ENCODE data around the gene FXYD2.

The FXYD2 gene

DNA sequence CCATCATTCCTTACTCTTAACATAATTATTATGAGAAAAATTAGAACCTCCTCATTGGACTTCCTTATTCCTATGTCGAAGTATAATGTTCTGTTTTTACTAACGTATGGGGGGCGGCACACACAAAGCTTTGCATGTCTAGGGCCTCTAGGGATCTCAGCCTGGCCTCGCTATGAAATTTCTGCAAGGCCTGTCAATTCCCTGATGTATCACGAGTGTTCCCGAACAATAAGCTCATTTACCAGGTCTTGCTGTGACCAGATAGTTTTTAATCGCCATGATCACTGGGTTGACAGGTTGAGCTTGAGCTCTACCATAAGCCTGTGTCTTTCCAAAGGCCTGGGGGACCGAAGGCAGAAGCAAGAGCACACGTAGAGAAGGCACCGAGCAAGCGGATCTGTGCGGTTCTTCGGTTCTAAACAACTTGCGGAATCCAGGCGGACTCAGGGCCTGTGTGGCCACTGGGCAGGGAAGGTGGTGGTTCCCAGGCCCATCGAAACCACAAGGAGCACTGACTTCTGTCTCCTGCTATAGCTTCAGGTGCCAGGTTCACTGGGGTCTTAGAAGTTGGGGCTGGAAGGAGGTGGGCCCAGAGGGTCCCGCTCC lies 10.4 kb upstream of the FXYD2 start:
- DNase-seq: no peak

DNA sequence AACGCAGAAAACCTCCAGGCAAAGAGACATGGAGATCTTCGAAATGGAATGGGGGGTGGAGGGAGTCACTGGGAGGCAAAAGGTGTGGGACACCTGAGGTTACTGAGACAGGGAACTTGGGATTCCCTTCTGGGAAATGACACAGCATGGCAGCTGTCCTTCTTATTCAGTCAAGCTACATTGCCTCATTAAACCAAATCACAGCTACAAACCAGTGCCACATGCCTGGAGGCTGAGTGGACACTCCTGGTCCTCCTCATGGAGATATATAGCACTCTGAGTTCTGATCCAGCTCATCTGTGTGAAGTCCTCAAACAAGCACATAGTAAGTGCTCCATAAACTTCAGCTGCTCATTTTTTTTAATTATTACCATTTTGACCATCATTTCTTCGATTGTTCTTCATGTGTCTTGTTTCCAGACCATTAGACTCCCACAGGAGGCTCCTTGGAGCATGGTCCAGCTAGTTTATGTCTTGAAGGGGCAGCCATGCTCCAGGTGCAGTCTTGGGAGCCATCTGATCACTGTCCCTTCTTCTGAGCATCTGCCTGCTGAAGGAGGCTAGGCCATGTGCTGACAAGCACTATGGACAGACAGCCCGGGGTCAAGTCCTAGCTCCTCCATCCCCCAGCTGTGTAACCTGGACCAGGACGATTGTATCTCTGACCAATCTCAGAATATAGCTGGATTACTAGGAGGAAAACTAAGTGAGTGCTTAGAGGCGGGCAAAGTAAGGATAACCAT lies 9.7 kb upstream of the FXYD2 start:
- no peak for DNase-seq

DNA sequence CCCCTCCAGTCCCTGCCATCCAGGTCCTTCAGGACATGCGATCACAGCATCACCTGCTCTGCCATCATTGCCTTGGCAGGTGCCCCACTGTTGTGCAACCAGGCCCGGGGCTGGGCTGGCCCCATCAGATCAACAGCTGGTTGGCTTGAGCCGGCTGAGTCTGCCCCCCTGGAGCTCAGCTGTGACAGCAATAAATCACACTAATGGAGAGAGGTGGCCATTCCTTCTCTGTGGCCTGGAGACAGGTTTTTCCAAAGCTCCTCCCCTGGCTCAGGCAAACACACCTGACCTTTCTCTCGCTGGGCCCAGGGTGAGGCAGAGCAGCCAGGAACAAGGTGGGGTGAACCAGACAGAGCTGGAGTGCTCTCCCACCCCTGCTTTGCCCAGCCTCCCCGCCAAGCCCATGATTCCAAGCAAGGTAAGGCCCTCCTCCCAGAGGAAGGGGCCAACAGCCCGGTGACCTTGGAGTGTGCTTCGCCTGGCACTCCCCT lies 8.9 kb upstream of the FXYD2 start:
- no peak for DNase-seq

DNA sequence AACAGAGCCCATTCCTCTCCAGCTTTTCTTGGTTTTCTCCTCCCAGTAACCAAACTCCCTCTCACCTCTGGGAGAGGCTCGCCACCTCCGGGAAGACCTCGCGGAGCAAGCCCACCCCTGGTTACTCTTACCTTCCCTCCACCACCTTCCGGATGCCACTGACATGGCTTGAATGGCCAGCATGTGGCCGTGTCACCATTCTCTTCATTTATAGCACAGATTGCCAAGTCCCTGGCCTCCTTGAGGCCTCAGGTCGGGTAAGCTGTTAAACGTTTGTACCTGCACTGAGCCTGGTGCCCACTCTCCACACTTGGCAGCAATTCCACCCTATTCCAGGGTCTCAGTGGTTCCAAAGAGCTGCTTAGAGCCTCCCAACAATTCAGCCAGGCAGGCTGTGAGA lies 8.0 kb upstream of the FXYD2 start:
- no peak for DNase-seq

DNA sequence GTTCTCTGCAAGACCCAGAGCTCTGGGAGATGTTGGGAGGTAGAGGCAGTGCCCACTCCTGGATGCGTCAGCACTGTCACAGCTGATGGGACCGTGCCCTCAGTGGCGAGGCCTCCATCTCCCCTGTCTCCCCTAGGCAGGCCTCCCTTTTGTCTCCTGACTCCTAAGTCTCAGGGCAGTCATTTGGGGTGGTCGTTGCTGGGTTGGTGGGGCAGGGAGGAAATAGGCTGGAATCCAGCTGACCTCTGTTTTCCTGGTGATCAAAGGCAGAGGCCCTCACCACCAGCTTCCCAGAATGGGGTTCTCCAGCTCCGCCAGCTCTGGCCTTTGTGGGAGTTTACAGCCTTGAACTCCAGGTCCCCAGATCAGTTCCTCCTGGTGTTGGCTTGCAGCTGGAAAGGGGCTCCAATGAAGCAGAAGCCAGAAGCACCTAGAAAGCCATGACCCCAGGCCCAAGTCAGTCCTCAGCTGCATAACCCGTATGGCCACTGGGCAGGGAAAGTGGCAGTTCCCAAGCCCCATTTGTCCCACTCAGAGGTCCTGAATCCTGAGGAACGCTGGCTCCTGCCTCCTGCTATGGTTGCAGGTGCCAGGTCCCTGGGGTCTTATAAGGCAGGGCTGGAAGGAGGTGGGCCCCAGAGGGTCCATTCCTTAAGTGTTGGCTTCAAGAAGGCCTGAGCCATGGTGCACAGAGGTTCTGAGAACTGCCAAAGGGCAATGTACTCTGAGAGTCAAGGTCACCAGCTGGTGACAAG lies 7.3 kb upstream of the FXYD2 start:
- DNase-seq: no peak

DNA sequence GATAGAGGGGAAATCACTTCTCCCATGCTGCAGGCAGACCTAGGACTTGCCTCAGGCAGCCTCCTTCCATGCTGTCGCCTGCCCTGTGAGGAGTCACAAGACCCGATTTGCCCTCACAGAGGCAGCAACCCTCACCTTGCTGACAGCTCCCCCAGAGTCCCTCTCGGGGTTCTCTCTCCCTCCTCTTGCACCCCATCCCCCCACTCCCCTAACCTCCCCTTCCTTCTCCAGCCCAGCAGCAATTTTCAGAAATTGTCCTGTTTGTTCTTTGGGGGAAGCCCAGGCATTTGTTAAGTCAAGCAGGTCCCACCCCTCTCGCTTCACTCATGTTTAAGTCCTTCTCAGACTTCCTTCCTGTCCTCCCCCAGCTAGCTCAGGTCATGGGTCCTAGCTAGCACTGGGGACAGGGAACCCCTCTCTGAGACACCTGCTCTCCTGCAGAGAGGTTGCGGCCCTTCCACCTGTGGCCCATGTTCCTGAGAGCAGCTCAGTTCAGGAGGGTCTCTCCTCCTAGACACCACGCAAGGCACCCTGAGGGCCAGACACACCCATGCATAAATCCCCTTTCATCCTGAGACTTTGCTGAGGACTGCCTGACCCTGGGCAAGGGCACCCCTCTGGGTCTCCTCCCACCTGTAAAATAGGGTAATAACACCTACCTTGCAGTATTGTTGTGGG lies 6.3 kb upstream of the FXYD2 start:
- DNase-seq: no peak

DNA sequence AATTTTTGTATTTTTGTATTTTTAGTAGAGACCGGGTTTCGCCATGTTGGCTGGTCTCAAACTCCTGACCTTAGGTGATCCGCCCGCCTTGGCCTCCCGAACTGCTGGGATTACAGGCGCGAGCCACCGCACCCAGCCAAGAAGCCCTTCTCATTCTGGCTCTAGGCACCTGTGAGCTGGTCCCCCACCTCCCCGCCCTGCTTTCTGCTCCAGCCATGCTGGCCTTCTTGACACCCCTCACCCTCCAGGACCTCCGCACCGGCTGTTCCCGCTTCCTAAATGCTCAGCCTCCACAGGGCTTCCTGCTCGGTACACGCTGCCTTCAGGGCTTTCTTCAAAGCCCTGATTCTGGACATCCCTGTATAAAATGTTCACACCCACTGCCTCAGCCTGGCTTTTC lies 5.5 kb upstream of the FXYD2 start:
- DNase-seq: no peak

DNA sequence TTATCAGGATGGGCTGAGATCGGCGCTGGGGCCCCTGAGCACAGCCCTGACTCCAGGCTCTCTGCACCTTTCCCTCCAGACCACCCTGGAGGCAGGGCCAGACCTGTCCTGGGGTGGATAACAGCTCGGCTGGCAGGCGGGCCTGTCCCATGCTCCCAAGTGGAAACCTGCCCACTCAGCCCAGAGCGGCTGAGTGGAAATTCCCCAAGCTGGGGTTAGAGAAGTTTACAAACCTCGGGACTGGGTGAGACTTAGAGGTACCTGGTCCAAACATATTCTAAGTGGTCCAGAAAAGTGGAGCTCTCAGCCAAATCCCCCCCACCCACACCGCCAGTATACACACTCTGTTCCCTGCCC lies 4.8 kb upstream of the FXYD2 start:
- DNase-seq: no peak

DNA sequence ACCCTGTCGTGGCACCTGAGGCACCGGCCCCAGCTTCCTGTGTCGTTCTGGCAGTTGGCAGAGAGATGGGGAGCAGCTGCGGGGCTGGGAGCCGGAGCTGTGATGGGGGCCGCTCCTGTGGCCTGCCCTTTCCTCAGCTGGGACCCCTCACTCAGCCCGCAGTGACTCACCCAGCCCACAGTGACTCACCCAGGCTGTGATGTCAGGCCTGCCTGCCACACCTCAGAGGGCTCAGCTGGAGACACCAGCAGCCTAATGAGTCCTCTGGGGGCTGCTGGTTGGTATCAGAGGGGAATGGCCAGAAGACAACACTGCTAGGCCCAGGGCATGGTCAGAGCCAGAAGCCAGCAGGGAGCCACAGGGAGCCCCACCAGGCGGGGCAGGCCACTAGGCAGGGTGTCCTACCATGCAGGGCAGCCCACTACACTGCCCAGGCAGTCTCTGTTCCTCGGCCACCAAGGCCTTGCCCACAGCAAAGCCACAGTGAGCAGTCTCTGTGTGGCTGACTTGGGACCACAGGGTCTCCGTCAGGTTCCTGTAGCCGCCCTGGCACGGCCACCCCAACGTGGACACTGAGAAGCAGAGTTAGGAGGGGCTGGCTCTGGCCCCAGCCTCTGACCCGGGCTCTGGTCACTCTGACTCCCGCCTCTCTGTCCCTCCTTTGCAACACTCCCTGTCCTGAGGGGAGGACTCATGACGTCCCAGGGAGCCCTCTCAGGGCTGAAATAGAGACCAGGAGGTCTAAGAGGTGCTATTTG lies 4.2 kb upstream of the FXYD2 start:
- peak; percentile 34 for DNase-seq

DNA sequence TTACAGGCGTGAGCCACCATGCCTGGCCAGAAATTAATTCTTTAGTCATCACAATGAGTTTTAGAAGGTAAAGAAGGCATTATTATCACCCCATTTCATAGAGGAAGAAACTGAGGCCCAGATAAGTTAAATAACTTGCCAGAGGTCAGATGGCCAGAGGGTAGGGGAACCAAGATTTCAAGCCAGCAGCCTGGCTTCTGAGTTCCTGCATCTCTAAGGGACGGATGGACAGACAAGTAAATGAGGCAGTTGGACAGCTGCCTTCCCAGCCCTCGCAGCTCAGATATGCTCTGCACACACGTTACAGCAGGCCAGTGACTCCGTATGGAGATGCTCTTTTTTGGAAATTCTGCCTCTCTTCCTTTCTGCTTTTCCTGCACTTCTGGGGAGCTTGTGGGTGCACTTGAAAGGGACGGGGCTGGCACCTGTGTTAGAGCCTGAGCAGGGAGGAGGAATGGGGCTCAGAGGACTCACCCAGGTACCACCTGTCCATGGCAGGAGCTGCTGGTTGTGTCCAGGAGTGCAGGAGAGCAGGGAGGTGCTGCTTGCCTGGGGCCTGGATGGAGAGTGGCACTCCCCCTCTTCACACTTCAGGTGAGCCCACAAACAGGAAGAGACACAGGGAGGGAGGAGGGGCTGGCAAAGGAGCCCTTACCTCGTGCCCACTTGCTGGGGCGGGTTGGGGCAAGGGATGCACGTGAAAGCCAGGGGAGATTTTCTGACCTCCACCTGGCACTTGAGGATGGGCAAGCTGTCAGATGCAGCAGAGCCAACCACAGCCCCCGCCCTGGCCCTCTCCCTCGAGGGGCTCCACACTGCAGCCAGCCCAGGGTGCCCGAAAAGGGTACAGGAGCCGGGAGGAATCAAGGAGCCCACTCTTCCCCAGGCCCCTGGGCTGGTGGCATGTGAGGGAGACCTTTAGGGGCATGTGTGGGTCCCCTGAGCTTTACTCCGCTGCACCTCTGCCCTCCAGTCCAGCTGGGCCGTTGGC lies 3.3 kb upstream of the FXYD2 start:
- DNase-seq: no peak

DNA sequence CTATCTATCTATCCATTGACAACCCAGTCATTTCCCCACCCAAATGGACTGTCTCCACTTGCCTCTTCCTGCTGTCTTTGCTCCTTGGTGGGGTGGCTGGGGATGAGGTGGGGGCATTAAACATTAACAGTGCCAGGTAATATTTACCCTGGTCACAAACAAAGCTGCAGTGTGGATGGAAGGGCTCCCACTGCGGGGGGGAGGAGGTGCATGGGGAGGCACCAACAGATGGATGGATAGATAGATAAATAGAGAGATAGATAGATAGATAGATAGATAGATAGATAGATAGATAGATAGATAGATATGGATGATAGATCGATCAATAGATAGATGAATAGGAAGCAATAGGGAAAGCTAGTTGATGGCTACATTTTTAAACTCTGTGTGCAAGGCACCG lies 2.3 kb upstream of the FXYD2 start:
- no peak for DNase-seq

DNA sequence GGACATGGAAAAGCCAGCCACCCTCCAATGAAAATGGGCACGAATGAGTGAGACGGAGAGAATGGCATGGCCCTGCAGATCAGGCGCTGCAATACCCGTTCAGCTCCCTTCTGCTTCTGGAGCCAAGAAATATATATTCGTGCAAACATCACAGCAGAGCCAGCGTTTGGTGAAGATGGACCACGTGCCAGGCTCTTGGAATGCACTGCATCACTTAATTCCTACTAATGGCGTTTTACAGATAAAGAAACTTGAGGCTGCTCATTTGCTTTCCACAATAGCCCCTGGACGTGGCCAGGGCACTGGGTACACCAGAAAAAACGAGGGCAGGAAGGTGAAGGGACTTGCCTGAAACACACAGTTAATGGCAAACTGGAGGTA lies 1.6 kb upstream of the FXYD2 start:
- DNase-seq: no peak

DNA sequence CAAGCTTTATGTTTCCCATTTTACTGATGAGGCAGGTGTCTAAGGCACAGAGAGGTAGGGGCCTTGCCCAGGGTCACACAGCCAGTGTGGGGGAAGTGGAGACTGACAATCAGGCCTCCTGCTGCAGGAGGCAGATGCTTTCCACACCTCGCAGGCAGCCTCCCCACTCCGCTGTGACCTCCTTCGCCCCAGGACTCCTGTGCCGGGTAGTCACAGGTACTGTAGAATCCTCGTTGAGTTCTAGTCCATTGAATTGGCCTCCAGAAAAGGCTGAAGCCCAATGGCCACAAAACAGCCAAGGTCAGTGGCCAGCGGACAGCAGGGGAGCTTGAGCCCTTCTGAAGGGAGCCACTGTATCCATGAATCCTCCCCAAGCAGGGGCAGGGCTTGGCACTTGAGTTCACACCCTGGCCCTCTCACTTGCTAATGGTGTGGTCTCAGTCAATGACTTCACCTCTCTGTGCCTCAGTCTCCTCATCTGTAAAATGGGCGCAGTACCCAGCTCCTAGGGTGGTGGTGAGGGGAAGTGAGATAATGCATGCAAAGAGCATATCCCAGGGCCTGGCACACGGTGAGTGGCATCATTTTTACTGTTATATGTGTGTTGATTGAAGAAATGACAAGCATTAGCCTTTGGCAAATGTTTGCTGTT lies 1.1 kb upstream of the FXYD2 start:
- no peak for DNase-seq

DNA sequence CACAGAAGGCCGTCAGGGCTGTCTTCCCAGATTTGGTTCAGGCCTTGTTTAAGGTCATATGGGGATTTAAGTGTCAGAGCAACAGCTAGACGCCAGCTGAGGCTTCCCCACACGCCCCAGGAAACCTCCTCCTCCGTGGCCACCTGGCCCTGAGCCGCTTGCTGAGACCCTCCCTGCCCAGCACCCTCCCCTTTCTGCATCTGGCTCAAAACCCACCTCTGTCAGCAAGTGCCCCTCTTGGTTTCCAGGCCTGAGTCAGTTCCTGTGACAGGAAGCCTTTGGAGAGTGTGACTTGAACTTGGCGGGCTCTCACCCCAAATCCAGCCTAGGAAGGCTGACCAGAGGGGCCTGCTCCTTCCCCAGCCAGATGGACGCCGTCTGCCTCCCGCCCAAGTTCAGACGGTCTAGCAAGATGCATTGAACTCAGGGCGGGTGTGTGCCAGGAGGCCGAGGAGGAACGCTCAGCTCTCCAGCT lies 561 bp downstream of the FXYD2 start:
- DNase-seq: peak; percentile 65

DNA sequence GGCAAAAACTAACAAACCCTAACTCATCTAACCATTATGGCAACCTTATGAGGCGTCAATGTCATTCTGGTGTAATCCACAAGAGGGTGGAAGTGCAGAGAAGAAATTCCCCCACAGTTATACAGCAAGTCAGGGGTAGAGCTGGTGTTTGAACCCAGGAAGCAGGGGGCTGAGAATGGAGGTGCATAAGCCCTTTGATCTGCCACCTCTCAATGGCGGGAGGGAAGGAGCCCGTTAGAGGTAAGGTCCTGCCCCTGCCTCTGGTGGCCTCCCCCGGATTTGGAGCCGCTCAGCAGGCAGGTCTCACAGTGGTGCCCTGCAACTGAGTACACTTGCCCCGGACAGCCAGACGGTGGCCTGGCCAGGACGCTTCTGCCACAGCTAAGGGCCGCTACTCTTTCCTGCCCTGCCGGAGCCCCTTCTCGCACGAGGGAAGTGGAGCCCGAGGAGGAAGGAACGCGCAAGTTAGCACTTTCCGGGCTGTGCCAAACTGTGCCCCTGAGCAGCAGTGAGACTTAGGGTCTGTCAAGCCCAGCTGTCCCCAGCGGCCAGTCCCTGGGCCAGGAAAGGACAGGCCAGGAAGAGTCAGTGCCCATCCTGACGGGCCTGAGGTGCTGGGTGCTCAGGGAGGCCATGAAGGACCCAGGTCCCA lies 1.1 kb downstream of the FXYD2 start:
- DNase-seq: peak; percentile 44

DNA sequence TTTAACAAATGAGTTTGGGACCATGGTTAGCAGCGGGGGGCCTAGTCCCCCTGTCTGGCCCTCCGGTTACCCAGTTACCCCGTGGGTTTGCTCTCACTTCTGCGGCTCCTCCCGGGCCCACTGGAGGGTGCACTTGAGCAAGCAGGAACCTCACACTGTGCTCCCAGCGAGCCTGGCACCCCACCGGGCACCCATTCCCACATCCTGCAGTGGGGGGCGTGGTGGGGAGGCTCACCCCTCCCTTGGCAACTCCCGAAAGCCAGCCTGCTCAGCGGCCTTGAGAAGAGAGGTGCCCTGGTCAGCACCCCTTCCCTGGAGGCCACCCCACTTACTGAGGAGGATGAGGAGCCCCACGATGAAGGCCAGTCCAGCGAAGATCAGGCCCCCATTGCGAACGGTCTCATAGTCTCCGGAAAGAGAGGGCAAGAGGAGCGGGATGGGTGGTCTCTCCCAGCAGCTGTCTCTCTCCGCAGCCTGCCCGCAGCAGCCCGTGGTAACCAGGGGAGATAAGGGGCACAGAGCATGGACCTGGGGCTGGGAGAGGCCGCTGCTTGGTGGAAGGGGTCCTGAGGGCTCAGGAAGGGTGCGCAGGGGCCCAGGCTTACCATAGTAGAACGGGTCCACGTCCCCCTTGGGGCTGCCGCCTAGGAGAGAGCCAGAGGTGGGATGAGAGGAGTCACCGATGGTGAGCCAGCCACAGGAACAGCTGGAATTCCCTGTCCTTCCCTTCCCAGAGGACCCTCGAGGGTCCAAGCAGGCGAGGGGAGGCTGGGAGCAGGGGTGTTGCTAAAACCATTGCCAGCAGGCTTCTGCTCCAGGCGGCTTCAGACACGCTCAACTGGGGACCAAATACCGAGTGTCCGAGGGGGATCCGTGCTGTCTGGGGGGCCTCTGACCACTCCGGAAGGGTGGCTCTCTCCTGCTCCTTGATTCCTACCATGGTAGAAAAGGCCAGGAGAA lies 2.2 kb downstream of the FXYD2 start:
- DNase-seq: peak; percentile 41

DNA sequence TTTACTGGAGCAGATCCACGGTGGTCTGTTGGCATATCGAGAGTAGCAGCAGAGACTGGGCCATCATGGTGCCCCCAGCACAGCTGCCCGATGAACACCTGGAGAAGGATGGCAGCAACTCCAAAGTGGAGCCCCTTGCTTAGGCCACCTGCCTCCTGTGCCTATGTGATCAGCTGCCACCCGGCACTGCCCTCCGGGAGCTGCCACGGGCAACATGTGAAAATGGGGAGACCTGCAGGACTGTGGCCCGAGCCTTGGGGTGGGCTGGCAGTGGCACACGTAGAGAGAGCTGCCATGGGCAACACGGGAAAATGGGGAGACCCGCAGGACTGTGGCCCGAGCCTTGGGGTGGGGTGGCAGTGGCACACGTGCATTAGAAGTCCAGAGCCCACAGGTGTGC lies 3.1 kb downstream of the FXYD2 start:
- DNase-seq: no peak

DNA sequence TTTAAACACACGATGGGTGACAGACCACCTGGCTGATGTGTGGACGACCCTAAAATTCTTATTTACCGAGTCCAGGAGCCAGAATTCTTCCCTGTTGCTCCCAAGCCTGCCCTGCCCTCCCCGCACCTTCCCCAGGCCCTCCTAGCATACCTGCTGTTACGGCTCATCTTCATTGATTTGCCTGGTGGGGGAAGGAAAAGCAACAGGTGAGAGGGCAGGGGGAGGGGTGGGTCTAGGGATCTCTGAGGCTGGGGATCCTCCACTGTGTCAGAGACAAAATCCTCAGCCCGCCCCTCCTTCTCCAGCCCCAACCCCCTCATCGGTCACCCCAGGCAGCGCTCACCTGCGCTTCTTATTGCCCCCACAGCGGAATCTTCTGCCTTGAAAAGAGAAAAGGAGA lies 4.0 kb downstream of the FXYD2 start:
- DNase-seq: no peak

DNA sequence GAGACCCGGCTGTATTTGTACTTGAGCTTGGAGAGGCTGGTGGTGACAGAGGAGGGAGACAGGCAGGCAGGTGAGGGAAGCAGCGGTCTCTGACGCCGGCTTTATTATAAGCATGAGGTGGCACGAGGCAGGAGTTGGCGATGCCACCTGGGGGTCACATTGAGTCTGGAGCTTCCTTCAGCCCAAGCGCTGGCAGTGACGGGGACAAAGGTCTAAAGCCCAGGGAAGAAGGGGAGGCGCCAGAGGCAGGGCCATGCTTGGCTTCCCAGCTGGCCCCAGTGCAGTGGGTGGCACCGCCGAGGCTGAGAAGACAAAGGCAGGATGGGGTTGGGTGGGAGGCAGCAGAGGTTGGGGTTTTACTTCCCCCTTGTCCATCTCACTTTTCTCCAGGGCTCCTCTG lies 4.5 kb downstream of the FXYD2 start:
- DNase-seq: peak; percentile 24

Measured in GDM1 (cell line).